GM18858 (cell line): ENCODE data around the gene KIF12.

Experiments
- ATAC-seq: cut with Tn5 transposase; IDR thresholded peaks from one replicate; pipeline ENCODE4 v1.9.1; 2021; ENCODE audit not compliant: unreplicated experiment

KIF12 gene

GRCh38 chr9:114107286-114108001, 8.4 kb upstream of the KIF12 start:
- no peak for ATAC-seq

- ATAC-seq, result no peak
Measured at GRCh38 chr9:114105236-114105635, 6.1 kb upstream of the KIF12 start.

GRCh38 chr9:114102484-114102883, 3.4 kb upstream of the KIF12 start:
- ATAC-seq, result no peak

- ATAC-seq, result no peak
Measured at GRCh38 chr9:114100536-114100935, 1.4 kb upstream of the KIF12 start.

- ATAC-seq, result no peak
Measured at GRCh38 chr9:114099669-114100270, 678 bp upstream of the KIF12 start.

- ATAC-seq, result no peak
Measured at GRCh38 chr9:114098021-114098935, 814 bp downstream of the KIF12 start.

GRCh38 chr9:114097613-114098020, 1.5 kb downstream of the KIF12 start:
- no peak for ATAC-seq

GRCh38 chr9:114096866-114097612, 2.1 kb downstream of the KIF12 start:
- no peak for ATAC-seq

- no peak for ATAC-seq
Measured at GRCh38 chr9:114096041-114096511, 3.0 kb downstream of the KIF12 start.

- no peak for ATAC-seq
Measured at GRCh38 chr9:114094971-114095370, 4.1 kb downstream of the KIF12 start.

GRCh38 chr9:114093761-114094505, 5.2 kb downstream of the KIF12 start:
- ATAC-seq, result no peak

- no peak for ATAC-seq
Measured at GRCh38 chr9:114093031-114093471, 6.0 kb downstream of the KIF12 start.

- ATAC-seq, result no peak
Measured at GRCh38 chr9:114092336-114092735, 6.8 kb downstream of the KIF12 start.

- ATAC-seq, result no peak
Measured at GRCh38 chr9:114091711-114092110, 7.4 kb downstream of the KIF12 start.

- ATAC-seq, result no peak
Measured at GRCh38 chr9:114090798-114091197, 8.3 kb downstream of the KIF12 start.

GRCh38 chr9:114089206-114089840, 9.8 kb downstream of the KIF12 start:
- ATAC-seq, result no peak

- ATAC-seq, result no peak
Measured at GRCh38 chr9:114088571-114089170, 10.4 kb downstream of the KIF12 start.

GRCh38 chr9:114087721-114088120, 11.4 kb downstream of the KIF12 start:
- ATAC-seq, result no peak

GRCh38 chr9:114086607-114087006, 12.5 kb downstream of the KIF12 start:
- ATAC-seq, result no peak
